Hematopoietic multipotent progenitor cell (in vitro differentiated cells): ENCODE results near the gene MSANTD7. TPM values are rescaled to one million over a fixed set of nuclear protein-coding genes. Genes with fewer than 3 reads are reported as not detected.

Experiments
- DNase-seq, 3 donors: peaks; one replicate each; pipeline ENCODE4 v3.0.0-alpha.2; 2011 to 2015; ENCODE audit warnings: low read depth in 2 of 3, low spot score in 2 of 3
- total RNA-seq: library from RNA; depleted of rRNA; stranded (reverse); fragments of >200 nt; gene quantifications from one replicate; pipeline ENCODE4 v1.2.3, GENCODE V29; 2012

Gene MSANTD7
- total RNA-seq, 1 donor: 23.7 TPM

GRCh38 chr10:14879124-14879927 is 41.2 kb downstream of the MSANTD7 start:
- DNase-seq: peak; percentile 10 to 36 (median 21)

GRCh38 chr10:14879928-14880193 is 41.8 kb downstream of the MSANTD7 start:
- DNase-seq: no peak

GRCh38 chr10:14880229-14880628 is 42.1 kb downstream of the MSANTD7 start:
- DNase-seq: no peak

DNA sequence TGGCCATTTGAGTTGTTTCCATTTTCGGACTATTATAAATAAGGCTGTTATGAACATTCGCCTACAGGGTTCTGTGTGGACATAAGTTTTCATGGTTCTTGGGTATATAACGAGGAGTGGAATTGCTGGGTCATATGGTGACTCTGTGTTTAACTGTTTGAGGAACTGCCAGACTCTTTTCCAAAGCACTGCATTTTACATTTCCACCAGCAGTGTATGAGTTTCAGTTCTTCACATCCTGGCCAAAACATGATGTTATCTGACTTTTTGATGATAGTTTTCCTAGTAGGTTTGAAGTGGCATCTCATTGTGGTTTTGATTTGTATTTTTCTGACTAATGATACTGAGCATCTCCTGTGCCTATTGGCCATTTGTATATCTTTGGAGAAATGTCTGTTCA is 46.0 kb downstream of the MSANTD7 start:
- DNase-seq: peak in 1 of 3 donors; percentile 32

Other genes starting within 250 kb of the MSANTD7 start
- gene FAM107B, start 63.4 kb upstream of the MSANTD7 start, total RNA-seq: 2.7 TPM
- gene CDNF, start 269 bp upstream of the MSANTD7 start, total RNA-seq: 0.54 TPM
- gene HSPA14, start within 50 bp of the MSANTD7 start, total RNA-seq: 5.7 TPM
- gene SUV39H2, start 40.6 kb downstream of the MSANTD7 start, total RNA-seq: 4.8 TPM
- 12.9 TPM for gene DCLRE1C, start 115.8 kb downstream of the MSANTD7 start, total RNA-seq
- gene MEIG1, start 121.1 kb downstream of the MSANTD7 start, total RNA-seq: not detected
- gene OLAH, start 205.6 kb downstream of the MSANTD7 start, total RNA-seq: not detected